Gastrocnemius medialis (tissue), 4 donors: ENCODE data around the gene ASS1. TPM values are rescaled to one million over a fixed set of nuclear protein-coding genes. Genes with fewer than 3 reads are reported as not detected.

Source experiments
- ATAC-seq, 2 donors: fragments of 150-250 bp; one replicate each; pipeline ENCODE4 v1.9.1; 2016
- DNase-seq, 2 donors: peaks; one replicate each; pipeline ENCODE4 v3.0.0-alpha.2; 2019
- H3K27ac ChIP-seq, 4 donors: fragments of 200-600 bp; sonication (generic); 1 replicate in 1 of 4; 2 replicates in 3 of 4; pipeline ENCODE4 v1.5.1; 2016 to 2018; ENCODE audit warnings: mild to moderate bottlenecking in 2 of 4, moderate library complexity in 1 of 4
- H3K27me3 ChIP-seq, 3 donors: fragments of 200-600 bp; sonication (generic) in 2 of 3; 1 replicate in 1 of 3; 2 replicates in 2 of 3; pipeline versions ENCODE4 v1.5.1 to v1.6.0; 2016 to 2019; ENCODE audit warnings: mild to moderate bottlenecking in 1 of 3, moderate library complexity in 1 of 3
- H3K36me3 ChIP-seq, 2 donors: fragments of 200-600 bp; sonication (generic) in 1 of 2; one replicate each; pipeline ENCODE4 v1.5.1; 2017 to 2018
- H3K4me1 ChIP-seq, 2 donors: fragments of 200-600 bp; sonication (generic) in 1 of 2; one replicate each; pipeline ENCODE4 v1.5.1; 2016 to 2017; ENCODE audit warnings: mild to moderate bottlenecking in 2 of 2
- H3K4me3 ChIP-seq, 4 donors: fragments of 200-600 bp; sonication (generic) in 3 of 4; 1 replicate in 1 of 4; 2 replicates in 3 of 4; pipeline ENCODE4 v1.5.1; 2016 to 2019; ENCODE audit warnings: mild to moderate bottlenecking in 2 of 4
- H3K9me3 ChIP-seq, 3 donors: fragments of 200-600 bp; sonication (generic) in 2 of 3; 1 replicate in 1 of 3; 2 replicates in 2 of 3; pipeline ENCODE4 v1.5.1; 2016 to 2019
- CTCF ChIP-seq, 5 experiments: fragments of 450-650 bp in 3 of 5; fragments of 200-600 bp in 2 of 5; sonication (generic) in 2 of 5; IDR thresholded peaks in 4 of 5; conservative IDR thresholded peaks in 1 of 5; 1 replicate in 4 of 5; 2 replicates in 1 of 5; pipeline ENCODE4 v1.5.1; 2016 to 2019; ENCODE audit warnings: antibody characterized with exemption in 5 of 5, mild to moderate bottlenecking in 3 of 5, moderate library complexity in 3 of 5
- POLR2A ChIP-seq, 2 donors: fragments of 450-650 bp; IDR thresholded peaks; one replicate each; pipeline ENCODE4 v1.6.1; 2017; ENCODE audit warnings: antibody characterized with exemption in 2 of 2, mild to moderate bottlenecking in 2 of 2, moderate library complexity in 2 of 2
- in situ Hi-C, 4 donors: fragments of 200-750 bp; cut with MboI; loops; one replicate each; pipeline versions ENCODE4 v1.15.0 to v1.8.0; 2017; ENCODE audit warnings: low sequenced_read_pairs in 4 of 4
- intact Hi-C: fragments of 100-400 bp; cut with DNase I; formaldehyde crosslinking; loops from one replicate; pipeline ENCODE4 v1.15.1; 2023; ENCODE audit warnings: low total_unique reads
- total RNA-seq, 4 donors: library from RNA; depleted of rRNA; stranded (reverse); fragments of >200 nt; gene quantifications; one replicate each; pipeline versions ENCODE4 v1.1.0 to v1.2.3, GENCODE V29; 2016

ASS1 gene
- total RNA-seq, 4 donors from 2014 or later: 44.5 to 83.4 (median 68.5) TPM

GRCh38 chr9:130461218-130461630, 16.5 kb downstream of the ASS1 start:
- peak in 1 of 2 donors; percentile 35 for DNase-seq
- H3K9me3 ChIP-seq: no peaks in the 10 kb centered on the region
- H3K4me1 ChIP-seq: no peaks in the 10 kb centered on the region
- in situ Hi-C loops: no loop called here
- intact Hi-C loops: loop anchor here (1.0 kb wide), 1 partner anchor 221 kb away; no protein-coding TSS in a partner anchor
- H3K27me3 ChIP-seq: no peaks in the 10 kb centered on the region
- TF ChIP-seq POLR2A (IDR thresholded peaks at IDR 0.05): no peak
- peak; percentile 70 to 95 (median 94) for TF ChIP-seq CTCF (IDR thresholded peaks at IDR 0.05 in 4 of 5, conservative IDR thresholded peaks at IDR 0.05 in 1 of 5)
- H3K36me3 ChIP-seq: no peaks in the 10 kb centered on the region
- ATAC-seq: peak in 1 of 2 donors; percentile 30
- no peak overlapping the region for H3K27ac ChIP-seq
- no peak overlapping the region for H3K4me3 ChIP-seq

- H3K27ac ChIP-seq: no peak overlapping the region
- no peaks in the 10 kb centered on the region for H3K9me3 ChIP-seq
- intact Hi-C loops (loop anchor here (1.0 kb wide), 1 partner anchor 221 kb away; no protein-coding TSS in a partner anchor), in situ Hi-C loops (no loop called here)
- H3K27me3 ChIP-seq: no peaks in the 10 kb centered on the region
- ATAC-seq (peak in 1 of 2 donors; percentile 24), DNase-seq (no peak)
- no peaks in the 10 kb centered on the region for H3K4me1 ChIP-seq
- no peak overlapping the region for H3K4me3 ChIP-seq
- H3K36me3 ChIP-seq: no peaks in the 10 kb centered on the region
- TF ChIP-seq CTCF (IDR thresholded peaks at IDR 0.05 in 4 of 5, conservative IDR thresholded peaks at IDR 0.05 in 1 of 5) (no peak), POLR2A (IDR thresholded peaks at IDR 0.05) (no peak)
These were observed 17.0 kb downstream of the ASS1 start for GRCh38 chr9:130461731-130462130.

- no peaks in the 10 kb centered on the region for H3K9me3 ChIP-seq
- H3K27ac ChIP-seq: no peak overlapping the region
- ATAC-seq (no peak), DNase-seq (no peak)
- H3K27me3 ChIP-seq: no peaks in the 10 kb centered on the region
- intact Hi-C loops (no loop called here), in situ Hi-C loops (no loop called here)
- H3K4me1 ChIP-seq: no peaks in the 10 kb centered on the region
- no peaks in the 10 kb centered on the region for H3K36me3 ChIP-seq
- TF ChIP-seq CTCF (IDR thresholded peaks at IDR 0.05 in 4 of 5, conservative IDR thresholded peaks at IDR 0.05 in 1 of 5): no peak
- no peak for TF ChIP-seq POLR2A (IDR thresholded peaks at IDR 0.05)
- no peak overlapping the region for H3K4me3 ChIP-seq
These were observed 18.2 kb downstream of the ASS1 start for GRCh38 chr9:130462685-130463540.

GRCh38 chr9:130463763-130464745, 19.3 kb downstream of the ASS1 start:
- Histone ChIP-seq H3K36me3 (no peaks in the 10 kb centered on the region), H3K27ac (no peak overlapping the region), H3K4me3 (no peak overlapping the region), H3K4me1 (no peaks in the 10 kb centered on the region), H3K27me3 (no peaks in the 10 kb centered on the region), H3K9me3 (no peaks in the 10 kb centered on the region)
- no peak for DNase-seq
- intact Hi-C loops: no loop called here
- in situ Hi-C loops: no loop called here
- ATAC-seq: no peak
- TF ChIP-seq POLR2A (IDR thresholded peaks at IDR 0.05) (no peak), CTCF (IDR thresholded peaks at IDR 0.05 in 4 of 5, conservative IDR thresholded peaks at IDR 0.05 in 1 of 5) (no peak)
